BJ (cell line): ENCODE data around the gene BACE1-AS. TPM values are rescaled to one million over a fixed set of nuclear protein-coding genes. Genes with fewer than 3 reads are reported as not detected.
A peak's percentile ranks its signal among the peaks of the same experiment; 100 is the strongest.
"Not testable (repeated sequence)": the region's sequence is repeated elsewhere in the genome, so short reads cannot be mapped to it uniquely, and the experiment has no call there.

Experiments
- CTCF ChIA-PET: fragments of 350-600 bp; formaldehyde crosslinking; extraction: SDS; loops from one replicate; lab custom pipeline; 2021; ENCODE audit warnings: antibody characterized with exemption, inconsistent platforms; lab: Yijun Ruan, JAX
- POLR2A ChIA-PET: fragments of 300-600 bp; sonication (Branson Sonifier 250); formaldehyde crosslinking; extraction: SDS; loops from one replicate; lab custom pipeline; 2021; ENCODE audit warnings: antibody characterized with exemption; lab: Charles Lee
- DNase-seq: peaks from one replicate; pipeline ENCODE4 v3.0.0-alpha.2; 2011; ENCODE audit warnings: low read depth
- H3K27me3 ChIP-seq: 2 replicates; pipeline ENCODE4 v1.6.0; 2011; ENCODE audit warnings: low read length; ENCODE audit not compliant: control insufficient read depth, insufficient read depth
- H3K36me3 ChIP-seq: 2 replicates; pipeline ENCODE4 v1.5.1; 2011; ENCODE audit warnings: low read length; ENCODE audit not compliant: control insufficient read depth, insufficient read depth
- H3K4me3 ChIP-seq: 2 replicates; pipeline ENCODE4 v1.5.1; 2011; ENCODE audit warnings: low read depth, mild to moderate bottlenecking, control low read depth, low read length
- CTCF ChIP-seq: IDR thresholded peaks from 2 replicates; pipeline ENCODE4 v1.5.1; 2011; ENCODE audit warnings: low read depth, mild to moderate bottlenecking, control low read depth, inconsistent platforms, low read length, moderate library complexity; ENCODE audit not compliant: insufficient read depth
- polyA plus RNA-seq: library from polyadenylated mRNA; depleted of rRNA; stranded (reverse); fragments of >200 nt; gene quantifications from 2 replicates; pipeline ENCODE4 v1.2.3, GENCODE V29; 2011

The BACE1-AS gene
- polyA plus RNA-seq, 1 experiment: 3.4 TPM

GRCh38 chr11:117269856-117270255 is 21.3 kb upstream of the BACE1-AS start:
- CTCF ChIA-PET: no interaction called here
- H3K36me3 ChIP-seq: no peaks in the 10 kb centered on the region; the same call in 1 of the 2 replicates
- POLR2A ChIA-PET: no interaction called here
- no peak for TF ChIP-seq CTCF
- no peaks in the 10 kb centered on the region for H3K27me3 ChIP-seq
- DNase-seq: no peak
- H3K4me3 ChIP-seq: no peak overlapping the region

GRCh38 chr11:117271208-117271607 is 19.9 kb upstream of the BACE1-AS start:
- Histone ChIP-seq H3K27me3 (no peaks in the 10 kb centered on the region), H3K4me3 (no peak overlapping the region), H3K36me3 (no peaks in the 10 kb centered on the region; the same call in 1 of the 2 replicates)
- POLR2A ChIA-PET: no interaction called here
- no peak for TF ChIP-seq CTCF
- no peak for DNase-seq
- CTCF ChIA-PET: interaction anchor here (2.3 kb wide), 1 partner anchor 9 kb away, joined by 7 read pairs; no protein-coding TSS in a partner anchor

- DNase-seq, H3K4me3 ChIP-seq, H3K27me3 ChIP-seq, POLR2A ChIA-PET, H3K36me3 ChIP-seq: not testable (repeated sequence)
- CTCF ChIA-PET: interaction anchor here (0.6 to 2.3 kb wide), 2 partner anchors 10 to 684 kb away, joined by 3 to 7 read pairs; no protein-coding TSS in a partner anchor
Observed at GRCh38 chr11:117272175-117272574, 19.0 kb upstream of the BACE1-AS start.

- ChIA-PET CTCF (interaction anchor here (0.6 to 0.7 kb wide), 2 partner anchors 36 to 68 kb away, joined by 3 to 4 read pairs; no protein-coding TSS in a partner anchor), POLR2A (no interaction called here)
- H3K27me3 ChIP-seq: no peaks in the 10 kb centered on the region
- TF ChIP-seq CTCF: no peak
- H3K4me3 ChIP-seq: no peak overlapping the region
- H3K36me3 ChIP-seq: no peaks in the 10 kb centered on the region; the same call in 1 of the 2 replicates
- DNase-seq: peak; percentile 29
Observed at GRCh38 chr11:117273550-117274289, 17.4 kb upstream of the BACE1-AS start.

GRCh38 chr11:117278347-117278746 is 12.8 kb upstream of the BACE1-AS start:
- CTCF ChIA-PET: no interaction called here
- TF ChIP-seq CTCF: no peak
- no peak for DNase-seq

More at GRCh38 chr11:117278347-117278746, 12.8 kb upstream of the BACE1-AS start:
- POLR2A ChIA-PET: no interaction called here
- H3K36me3 ChIP-seq: peaks cover 4% of the 10 kb centered on the region
- H3K27me3 ChIP-seq: no peaks in the 10 kb centered on the region
- no peak overlapping the region for H3K4me3 ChIP-seq
